ENCODE results near the gene IL11. TPM values are rescaled to one million over a fixed set of nuclear protein-coding genes. Genes with fewer than 3 reads are reported as not detected.

Gene IL11
- total RNA-seq, 2 donors from 2014 or later, result 0.92 TPM; not detected in 1

DNA sequence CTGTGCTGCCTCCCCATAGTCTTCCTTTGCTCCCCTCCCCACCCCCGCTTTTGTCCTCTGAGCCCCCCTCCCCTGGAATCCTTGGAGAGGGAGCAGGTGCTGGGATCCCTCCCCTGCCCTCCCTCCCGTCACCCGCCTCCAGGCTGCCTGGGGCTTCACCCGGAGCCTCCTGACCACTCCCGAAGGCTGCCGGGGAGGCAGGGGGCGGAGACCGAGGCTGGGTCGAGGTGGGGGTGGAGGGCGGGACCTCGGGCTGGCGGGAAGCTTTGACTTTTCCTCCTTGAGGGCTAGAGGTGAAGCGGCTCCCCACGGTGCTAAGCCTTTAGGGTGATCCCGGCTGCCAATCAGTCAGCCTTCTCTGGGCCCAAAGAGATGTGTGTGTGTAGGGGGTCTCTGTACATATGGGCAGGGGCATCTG is 29.1 kb downstream of the IL11 start:
- no peaks in the 10 kb centered on the region for H3K27me3 ChIP-seq (replicated peaks; ENCODE audit: insufficient read depth)
- peaks cover 12 to 29% of the 10 kb centered on the region in 2 donors for H3K4me1 ChIP-seq (ENCODE audit: control insufficient read depth in 1 of 2, low read depth in 2 of 2)
- TF ChIP-seq, protein P1, sequence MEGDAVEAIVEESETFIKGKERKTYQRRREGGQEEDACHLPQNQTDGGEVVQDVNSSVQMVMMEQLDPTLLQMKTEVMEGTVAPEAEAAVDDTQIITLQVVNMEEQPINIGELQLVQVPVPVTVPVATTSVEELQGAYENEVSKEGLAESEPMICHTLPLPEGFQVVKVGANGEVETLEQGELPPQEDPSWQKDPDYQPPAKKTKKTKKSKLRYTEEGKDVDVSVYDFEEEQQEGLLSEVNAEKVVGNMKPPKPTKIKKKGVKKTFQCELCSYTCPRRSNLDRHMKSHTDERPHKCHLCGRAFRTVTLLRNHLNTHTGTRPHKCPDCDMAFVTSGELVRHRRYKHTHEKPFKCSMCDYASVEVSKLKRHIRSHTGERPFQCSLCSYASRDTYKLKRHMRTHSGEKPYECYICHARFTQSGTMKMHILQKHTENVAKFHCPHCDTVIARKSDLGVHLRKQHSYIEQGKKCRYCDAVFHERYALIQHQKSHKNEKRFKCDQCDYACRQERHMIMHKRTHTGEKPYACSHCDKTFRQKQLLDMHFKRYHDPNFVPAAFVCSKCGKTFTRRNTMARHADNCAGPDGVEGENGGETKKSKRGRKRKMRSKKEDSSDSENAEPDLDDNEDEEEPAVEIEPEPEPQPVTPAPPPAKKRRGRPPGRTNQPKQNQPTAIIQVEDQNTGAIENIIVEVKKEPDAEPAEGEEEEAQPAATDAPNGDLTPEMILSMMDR (IDR thresholded peaks at IDR 0.05), result no peak
- H3K36me3 ChIP-seq, result peaks cover 15% of the 10 kb centered on the region
- no peak for DNase-seq (ENCODE audit: low spot score)
- H3K27ac ChIP-seq, result no peak overlapping the region
- no peak for ATAC-seq (ENCODE audit: insufficient number of reproducible peaks, low FRiP score, low read depth)
- peak overlapping the region; percentile 85 for H3K4me3 ChIP-seq
- no peaks in the 10 kb centered on the region for H3K9me3 ChIP-seq

GRCh38 chr19:55340784-55341147 is 29.5 kb downstream of the IL11 start:
- ATAC-seq (ENCODE audit: insufficient number of reproducible peaks, low FRiP score, low read depth) (no peak), DNase-seq (ENCODE audit: low spot score) (no peak)
- H3K27ac ChIP-seq, result no peak overlapping the region
- H3K4me1 ChIP-seq (ENCODE audit: control insufficient read depth in 1 of 2, low read depth in 2 of 2), result peaks cover 12 to 29% of the 10 kb centered on the region in 2 donors
- peaks cover 15% of the 10 kb centered on the region for H3K36me3 ChIP-seq
- no peaks in the 10 kb centered on the region for H3K27me3 ChIP-seq (replicated peaks; ENCODE audit: insufficient read depth)
- H3K4me3 ChIP-seq, result peak overlapping the region; percentile 85
- H3K9me3 ChIP-seq, result no peaks in the 10 kb centered on the region
- TF ChIP-seq, protein P1 (IDR thresholded peaks at IDR 0.05), result no peak

DNA sequence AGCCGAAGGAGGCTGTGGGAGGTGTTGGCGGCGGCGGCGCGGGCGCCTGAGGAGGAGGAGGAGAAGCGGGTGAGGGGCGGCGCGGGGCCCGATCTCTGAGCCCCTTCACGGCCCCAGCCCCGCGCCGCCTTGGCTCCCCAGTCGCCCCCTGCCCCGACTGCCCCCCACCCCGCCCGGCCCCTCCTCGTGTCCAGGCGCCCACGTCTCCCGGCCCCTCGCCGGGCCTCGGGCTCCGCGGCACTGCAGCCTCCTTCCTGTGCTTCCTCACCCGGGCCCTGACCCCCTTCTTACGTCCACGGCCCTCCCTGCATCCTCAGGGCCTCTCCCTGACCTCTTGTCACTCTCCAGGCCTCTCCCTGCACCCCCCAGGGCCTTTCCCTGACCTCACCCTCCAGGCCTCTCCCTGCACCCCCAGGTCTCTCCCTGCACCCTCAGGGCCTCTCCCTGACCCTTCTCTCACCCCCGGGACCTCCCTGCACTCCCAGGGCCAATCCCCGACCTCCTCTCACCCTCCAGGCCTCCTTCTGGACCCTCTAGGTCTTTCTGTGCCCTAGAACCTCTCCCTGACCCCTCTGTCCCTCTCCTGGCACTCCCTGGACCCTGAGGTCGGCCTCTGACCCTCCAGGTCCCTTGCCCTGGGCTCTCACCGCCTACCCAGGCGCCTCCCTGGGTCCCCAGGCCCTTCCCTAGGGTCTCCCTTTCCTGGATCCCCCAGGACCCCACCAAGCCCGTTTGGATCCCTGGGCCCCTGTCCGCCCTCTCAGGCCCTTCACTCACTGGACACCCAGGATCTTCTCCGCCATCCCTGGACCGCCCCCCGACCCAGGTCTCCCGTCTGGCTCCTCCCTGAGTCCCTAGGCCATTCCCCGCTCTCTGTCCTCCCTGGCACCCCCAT is 30.1 kb downstream of the IL11 start:
- peaks cover 15% of the 10 kb centered on the region for H3K36me3 ChIP-seq
- H3K27me3 ChIP-seq (replicated peaks; ENCODE audit: insufficient read depth), result no peaks in the 10 kb centered on the region
- peak overlapping the region; percentile 85 for H3K4me3 ChIP-seq
- H3K27ac ChIP-seq, result peak overlapping the region in 1 of 2 donors; percentile 52
- H3K4me1 ChIP-seq (ENCODE audit: control insufficient read depth in 1 of 2, low read depth in 2 of 2), result peaks cover 12 to 29% of the 10 kb centered on the region in 2 donors
- no peak for DNase-seq (ENCODE audit: low spot score)
- ATAC-seq (ENCODE audit: insufficient number of reproducible peaks, low FRiP score, low read depth), result no peak
- TF ChIP-seq, protein P1 (IDR thresholded peaks at IDR 0.05), result no peak
- no peaks in the 10 kb centered on the region for H3K9me3 ChIP-seq

- DNase-seq (ENCODE audit: low spot score), result peak; percentile 100
- peaks cover 15% of the 10 kb centered on the region for H3K36me3 ChIP-seq
- TF ChIP-seq, protein P1 (IDR thresholded peaks at IDR 0.05), result peak; percentile 40
- peak; percentile 98 for ATAC-seq (ENCODE audit: insufficient number of reproducible peaks, low FRiP score, low read depth)
- H3K4me3 ChIP-seq, result peak within 1 kb of the TSS; percentile 85
- H3K4me1 ChIP-seq (ENCODE audit: control insufficient read depth in 1 of 2, low read depth in 2 of 2), result peaks cover 12 to 29% of the 10 kb centered on the region in 2 donors
- no peaks in the 10 kb centered on the region for H3K9me3 ChIP-seq
- H3K27ac ChIP-seq, result peak within 1 kb of the TSS; percentile 79 to 87
- no peaks in the 10 kb centered on the region for H3K27me3 ChIP-seq (replicated peaks; ENCODE audit: insufficient read depth)
Observed at GRCh38 chr19:55339105-55339888, 31.0 kb downstream of the IL11 start, which contains the start of gene KMT5C. KMT5C (plus strand) TSS chr19:55339876; CDS start chr19:55341937, 2,061 bp downstream.

DNA sequence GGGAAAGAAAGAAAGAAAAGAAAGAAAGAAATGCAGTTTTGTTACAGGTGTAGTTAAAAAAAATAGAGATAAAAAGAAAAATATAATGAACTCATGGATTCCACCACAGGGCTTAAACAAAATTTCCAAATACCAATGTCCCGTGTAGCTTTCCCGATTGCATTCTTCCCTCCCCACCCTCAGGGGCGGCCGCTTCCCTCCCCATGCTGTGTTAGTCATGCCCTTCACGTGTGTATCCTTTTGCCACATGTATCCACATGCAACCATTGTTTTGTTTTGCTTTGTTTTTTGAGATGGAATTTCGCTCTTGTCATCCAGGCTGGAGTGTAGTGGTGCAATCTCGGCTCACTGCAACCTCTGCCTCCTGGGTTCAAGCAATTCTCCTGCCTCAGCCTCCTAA is 34.2 kb downstream of the IL11 start:
- DNase-seq (ENCODE audit: low spot score), result no peak
- H3K27me3 ChIP-seq (replicated peaks; ENCODE audit: insufficient read depth), result no peaks in the 10 kb centered on the region
- ATAC-seq (ENCODE audit: insufficient number of reproducible peaks, low FRiP score, low read depth), result no peak
- TF ChIP-seq, protein P1 (IDR thresholded peaks at IDR 0.05), result no peak
- H3K4me1 ChIP-seq (ENCODE audit: control insufficient read depth in 1 of 2, low read depth in 2 of 2), result peaks cover 10 to 18% of the 10 kb centered on the region in 2 donors
- H3K4me3 ChIP-seq, result no peak overlapping the region
- H3K9me3 ChIP-seq, result no peaks in the 10 kb centered on the region
- no peak overlapping the region for H3K27ac ChIP-seq
- H3K36me3 ChIP-seq, result no peaks in the 10 kb centered on the region

All from thoracic aorta (tissue), 2 donors.